Panc1 (cell line): ENCODE measurements around the gene CPNE6.

Experiments used
- CTCF ChIP-seq: fragments of 450-650 bp; IDR thresholded peaks from 2 replicates; pipeline ENCODE4 v1.5.1; 2017; ENCODE audit warnings: mild to moderate bottlenecking
- POLR2AphosphoS5 ChIP-seq: IDR thresholded peaks from 2 replicates; pipeline ENCODE4 v1.6.1; 2012; ENCODE audit warnings: mild to moderate bottlenecking, low read depth, low read length, moderate library complexity

- TF ChIP-seq CTCF (no peak), POLR2AphosphoS5 (no peak)
These were observed 21.3 kb downstream of the CPNE6 start for GRCh38 chr14:24092505-24093206.
